HG03064 (cell line): Measurements from ENCODE around the gene ZNF19.
A peak's percentile ranks its signal among the peaks of the same experiment; 100 is the strongest.

Experiments used
- ATAC-seq: cut with Tn5 transposase; IDR thresholded peaks from one replicate; pipeline ENCODE4 v1.9.1; 2021; ENCODE audit warnings: low read depth; ENCODE audit not compliant: unreplicated experiment

ZNF19 gene

DNA sequence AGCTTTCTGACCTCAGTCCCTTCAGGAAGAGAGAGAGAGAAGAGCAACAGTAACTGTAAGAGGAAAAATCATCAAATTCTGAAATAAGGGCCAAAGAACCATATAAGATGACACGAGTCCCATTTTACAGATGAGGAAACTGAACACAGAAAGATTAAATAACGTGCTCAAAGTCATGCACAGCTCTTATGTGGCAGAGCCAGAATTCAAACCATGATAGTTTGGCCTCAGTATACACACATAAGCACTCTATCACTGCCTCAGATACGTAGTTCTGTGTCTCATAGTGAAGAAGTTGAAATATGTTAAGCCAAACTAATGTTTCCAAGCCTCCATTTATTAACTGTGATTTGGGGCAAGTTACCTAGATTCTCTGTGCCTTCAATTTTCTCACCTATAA, 1.9 kb upstream of the ZNF19 start:
- ATAC-seq, result no peak

DNA sequence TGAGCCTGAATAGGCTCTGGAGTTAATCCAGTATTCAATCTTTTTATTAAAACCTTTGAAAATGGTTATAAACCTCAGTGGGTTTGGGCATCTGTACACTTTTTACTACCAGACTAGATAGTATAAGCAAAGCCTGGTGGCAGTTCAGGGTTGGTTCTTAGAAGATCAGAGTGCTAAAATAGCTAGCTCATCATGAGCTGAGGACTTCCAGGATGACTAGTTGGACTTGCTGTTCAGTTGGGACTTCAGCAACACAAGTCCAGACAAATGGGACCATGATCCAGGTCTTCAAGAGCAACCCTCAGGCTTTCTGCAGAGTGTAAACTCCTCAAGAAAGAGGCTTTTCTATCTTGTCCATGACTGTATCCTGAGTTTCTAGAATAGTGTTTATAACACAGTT, 1.2 kb upstream of the ZNF19 start:
- no peak for ATAC-seq

DNA sequence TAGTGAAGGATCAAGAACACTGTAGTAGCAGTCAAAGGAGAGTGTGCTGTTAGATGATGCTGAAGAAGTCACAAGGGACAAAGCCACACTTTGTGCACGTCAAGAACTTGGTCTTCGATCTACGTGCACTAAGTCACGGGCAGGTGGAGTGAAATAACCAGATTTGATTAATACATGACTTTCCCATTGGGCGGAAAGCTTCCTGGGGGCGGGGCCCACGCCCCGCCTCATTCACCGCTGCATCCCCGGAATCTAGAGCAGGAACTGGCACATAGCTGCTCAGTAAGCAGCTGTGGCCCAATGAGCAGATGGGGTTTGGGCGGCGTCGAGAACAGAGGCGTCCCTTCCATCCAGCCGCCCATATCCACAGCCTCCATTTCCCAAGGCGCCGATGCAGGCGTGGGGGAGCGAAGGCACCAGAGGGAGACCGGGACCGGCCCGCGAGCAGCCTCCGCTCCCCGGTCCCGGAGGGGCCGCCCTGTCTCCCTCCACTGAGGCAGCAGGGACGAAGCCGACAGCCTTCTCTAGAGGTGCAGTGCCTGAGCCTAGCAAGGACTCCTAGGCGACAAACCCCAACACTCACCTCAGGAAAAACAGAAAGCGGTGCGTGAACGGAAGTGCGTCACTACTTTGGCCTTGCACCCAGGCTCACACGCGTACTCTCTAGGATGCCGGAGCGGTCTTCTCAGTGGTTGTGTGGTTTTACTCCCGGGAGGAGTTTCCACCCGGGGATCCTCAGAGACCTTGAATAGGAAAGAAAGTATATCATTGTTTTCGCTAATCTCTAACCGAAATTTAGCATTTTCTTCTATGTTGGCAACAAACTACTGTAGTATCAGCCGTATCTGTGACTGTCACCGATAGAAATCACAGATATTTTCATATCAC, 4.9 kb downstream of the ZNF19 start:
- peak; percentile 92 for ATAC-seq

DNA sequence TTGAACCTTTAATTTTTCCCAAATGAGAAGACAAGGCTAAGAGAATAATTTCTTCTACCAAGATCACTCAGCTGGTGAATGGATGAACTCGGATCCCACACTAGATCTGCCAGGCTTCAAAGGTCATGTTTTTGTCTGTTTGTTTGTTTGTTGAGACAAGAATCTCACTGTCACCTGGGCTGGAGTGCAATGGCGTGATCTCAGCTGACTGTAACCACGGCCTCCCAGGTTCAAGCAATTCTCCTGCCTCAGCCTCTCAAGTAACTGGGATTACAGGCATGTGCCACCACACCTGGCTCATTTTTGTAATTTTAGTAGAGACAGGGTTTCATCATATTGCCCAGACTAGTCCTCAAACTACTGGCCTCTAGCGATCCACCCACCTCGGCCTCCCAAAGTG, 6.6 kb downstream of the ZNF19 start:
- ATAC-seq, result no peak

DNA sequence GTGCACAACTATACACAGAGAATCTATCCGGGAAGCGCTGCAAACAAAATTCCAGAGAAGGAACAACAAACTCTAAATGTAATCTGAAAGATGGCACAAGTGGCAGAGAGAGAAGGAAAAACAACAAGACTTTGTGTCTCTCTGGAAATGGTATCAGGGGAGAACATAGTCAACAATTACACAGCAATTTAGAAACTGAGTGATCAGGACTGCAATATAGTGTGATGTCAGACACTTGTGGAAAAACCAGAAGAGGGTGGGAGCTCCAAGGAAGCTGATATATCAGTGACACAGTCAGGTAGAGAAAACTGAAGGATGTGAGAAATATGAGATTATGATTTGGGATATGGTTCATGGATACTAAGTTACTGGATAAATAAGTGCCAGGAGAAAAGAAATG, 8.2 kb downstream of the ZNF19 start:
- no peak for ATAC-seq

DNA sequence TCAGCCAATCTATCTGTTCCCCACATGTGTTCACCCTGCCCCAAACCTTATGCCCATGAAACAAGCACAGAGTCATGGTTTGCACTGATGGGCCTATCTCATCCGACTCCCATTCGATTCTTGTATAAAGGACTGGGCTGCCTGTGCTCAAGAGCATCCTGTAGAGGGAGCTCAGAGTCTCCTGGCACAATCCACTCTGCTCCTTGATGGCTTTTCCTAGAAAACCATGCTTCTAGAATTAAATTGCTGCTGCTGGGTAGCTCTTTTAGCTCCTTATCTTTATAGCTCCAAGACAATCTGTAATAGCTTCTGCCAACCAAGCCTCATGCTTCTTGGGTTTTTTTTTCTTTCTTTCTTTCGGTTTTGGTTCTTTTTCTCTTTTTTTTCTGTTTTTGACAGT, 9.7 kb downstream of the ZNF19 start:
- no peak for ATAC-seq

DNA sequence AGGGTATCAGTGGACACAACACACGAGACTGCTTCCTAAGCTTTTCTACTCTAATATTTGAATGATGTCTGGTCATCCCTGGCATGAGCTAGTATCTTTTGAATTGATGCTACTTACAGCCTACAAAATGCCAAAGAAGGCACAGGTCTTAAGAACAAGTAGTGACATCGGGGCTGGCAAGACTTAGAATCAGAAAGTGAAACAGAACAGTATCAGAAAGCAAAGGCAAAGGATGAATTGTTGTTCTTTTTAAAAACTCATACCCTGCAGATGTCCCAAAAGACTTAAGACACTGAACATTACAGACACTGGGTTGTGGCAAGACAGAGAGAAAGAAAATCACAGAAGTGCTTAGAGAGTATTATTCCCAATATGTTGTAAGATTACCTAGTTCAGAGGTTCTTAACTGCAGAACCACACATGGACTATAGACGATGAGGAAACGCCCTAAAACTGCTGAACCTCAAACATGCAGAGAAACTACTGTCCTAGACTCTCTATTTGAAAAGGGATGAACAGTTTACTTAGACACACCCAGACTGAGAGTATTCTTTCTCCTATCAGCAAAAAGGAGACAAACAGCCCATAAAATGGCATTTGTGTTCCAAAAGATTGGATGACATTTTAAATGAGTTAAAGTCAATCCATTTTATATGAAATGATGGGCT, 12.5 kb downstream of the ZNF19 start:
- no peak for ATAC-seq

DNA sequence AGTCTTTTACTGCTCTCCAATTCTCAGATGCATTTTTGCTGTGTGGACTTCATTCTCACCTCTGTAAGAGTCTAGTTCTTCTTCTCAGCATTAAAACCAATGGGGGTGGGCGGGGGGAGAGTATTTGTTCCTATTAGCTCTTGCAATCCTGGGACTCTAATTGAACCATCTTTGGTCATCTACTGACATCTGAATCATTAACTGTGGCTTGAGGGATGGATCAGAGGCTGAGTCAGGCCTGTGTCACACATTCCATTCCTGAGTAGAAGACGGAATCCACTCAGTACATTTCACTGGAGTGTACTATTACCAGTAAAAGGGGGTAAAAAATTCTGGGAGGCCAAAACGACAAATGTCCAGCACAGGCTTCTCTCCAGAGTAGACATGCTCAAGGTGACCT, 14.3 kb downstream of the ZNF19 start:
- no peak for ATAC-seq

DNA sequence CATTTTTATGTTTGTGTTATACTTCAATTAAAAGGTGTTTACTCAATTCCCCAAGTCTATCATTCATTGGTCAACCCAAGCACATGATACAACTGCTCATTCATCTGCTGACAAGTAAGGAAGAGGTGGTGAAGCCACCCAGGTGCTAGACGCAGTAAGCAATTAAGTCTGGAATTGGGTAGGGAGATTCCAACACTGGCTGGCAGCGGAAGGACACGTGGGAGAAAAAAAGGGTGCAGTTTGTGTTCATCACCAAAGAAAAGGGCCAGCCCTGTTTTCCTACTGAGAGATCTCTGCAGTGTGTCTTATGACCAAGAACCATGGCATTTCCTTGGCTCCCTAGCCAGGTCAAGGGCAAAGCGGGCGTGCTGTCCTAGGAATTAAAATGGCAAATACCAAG, 15.2 kb downstream of the ZNF19 start:
- no peak for ATAC-seq

DNA sequence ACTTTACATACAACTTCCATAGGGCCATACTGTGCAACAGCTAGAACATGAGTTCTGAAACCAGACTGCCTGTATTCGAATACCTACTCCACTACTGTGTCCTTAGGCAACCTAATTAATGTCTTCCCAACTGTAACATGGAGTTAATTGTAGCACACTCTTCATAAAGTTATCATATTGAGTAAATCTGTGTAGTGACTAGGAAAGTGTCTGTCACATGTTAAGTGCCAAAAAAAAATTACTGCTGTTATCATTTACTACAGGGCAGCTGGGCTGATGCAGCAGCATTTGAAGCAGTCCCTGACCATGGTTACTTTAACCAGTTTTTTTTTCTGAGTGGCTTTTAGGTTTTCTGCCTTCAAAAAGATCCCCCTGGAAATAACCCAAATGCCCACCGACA, 16.2 kb downstream of the ZNF19 start:
- ATAC-seq, result no peak

DNA sequence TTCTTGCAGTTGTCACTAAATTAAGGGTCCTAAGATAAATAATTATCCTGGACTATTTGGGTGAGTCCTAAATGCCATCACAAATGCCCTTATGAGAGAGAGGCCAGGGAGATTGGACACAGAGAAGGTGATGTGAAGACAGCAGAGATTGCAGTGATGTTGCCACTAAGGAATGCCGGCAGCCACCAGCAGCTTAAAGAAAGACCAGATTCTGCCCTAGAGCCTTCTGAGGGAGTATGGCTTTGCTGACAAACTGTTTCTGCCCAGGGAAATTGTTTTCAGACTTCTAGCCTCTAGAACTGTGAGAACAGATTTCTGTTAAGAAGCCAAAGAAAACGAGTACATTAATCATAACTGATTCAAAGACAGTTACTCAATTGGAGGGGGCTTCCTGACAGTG, 17.1 kb downstream of the ZNF19 start:
- ATAC-seq, result no peak

DNA sequence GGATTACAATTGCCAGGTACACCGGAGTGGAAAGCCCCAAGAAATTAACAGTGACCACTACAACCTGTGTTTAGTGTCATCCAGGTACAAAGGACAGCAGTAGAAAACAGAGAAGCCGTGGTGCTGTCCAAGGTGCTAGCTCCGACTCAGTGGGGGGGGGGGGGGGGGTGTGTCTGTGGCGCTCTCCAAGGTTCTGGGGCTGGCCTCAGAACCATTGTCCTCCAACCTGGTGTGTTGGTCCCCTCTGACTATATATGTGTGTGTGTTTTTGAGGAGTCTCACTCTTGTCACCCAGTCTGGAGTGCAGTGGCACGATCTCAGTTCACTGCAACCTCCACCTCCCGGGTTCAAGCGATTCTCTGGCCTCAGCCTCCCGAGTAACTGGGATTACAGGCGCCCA, 21.3 kb downstream of the ZNF19 start:
- no peak for ATAC-seq

DNA sequence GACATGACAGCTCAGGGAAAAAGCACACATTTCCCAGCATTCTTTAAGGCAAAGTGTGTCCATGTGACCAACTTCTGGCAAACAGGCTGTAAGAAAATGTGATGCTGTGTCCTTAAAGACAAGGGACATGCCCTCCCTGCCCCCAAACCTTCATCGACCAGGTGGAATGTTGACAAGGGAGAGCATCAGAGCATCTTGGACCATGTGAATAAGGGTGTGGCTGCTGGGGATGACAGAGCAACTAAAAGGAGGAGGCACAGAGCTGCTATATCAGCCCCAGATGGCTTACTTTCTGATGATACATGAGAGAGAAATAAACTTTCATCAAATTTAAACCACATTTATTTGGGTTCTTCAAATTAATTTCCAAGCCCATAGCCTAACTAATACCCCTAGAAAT, 24.9 kb downstream of the ZNF19 start:
- ATAC-seq, result no peak

DNA sequence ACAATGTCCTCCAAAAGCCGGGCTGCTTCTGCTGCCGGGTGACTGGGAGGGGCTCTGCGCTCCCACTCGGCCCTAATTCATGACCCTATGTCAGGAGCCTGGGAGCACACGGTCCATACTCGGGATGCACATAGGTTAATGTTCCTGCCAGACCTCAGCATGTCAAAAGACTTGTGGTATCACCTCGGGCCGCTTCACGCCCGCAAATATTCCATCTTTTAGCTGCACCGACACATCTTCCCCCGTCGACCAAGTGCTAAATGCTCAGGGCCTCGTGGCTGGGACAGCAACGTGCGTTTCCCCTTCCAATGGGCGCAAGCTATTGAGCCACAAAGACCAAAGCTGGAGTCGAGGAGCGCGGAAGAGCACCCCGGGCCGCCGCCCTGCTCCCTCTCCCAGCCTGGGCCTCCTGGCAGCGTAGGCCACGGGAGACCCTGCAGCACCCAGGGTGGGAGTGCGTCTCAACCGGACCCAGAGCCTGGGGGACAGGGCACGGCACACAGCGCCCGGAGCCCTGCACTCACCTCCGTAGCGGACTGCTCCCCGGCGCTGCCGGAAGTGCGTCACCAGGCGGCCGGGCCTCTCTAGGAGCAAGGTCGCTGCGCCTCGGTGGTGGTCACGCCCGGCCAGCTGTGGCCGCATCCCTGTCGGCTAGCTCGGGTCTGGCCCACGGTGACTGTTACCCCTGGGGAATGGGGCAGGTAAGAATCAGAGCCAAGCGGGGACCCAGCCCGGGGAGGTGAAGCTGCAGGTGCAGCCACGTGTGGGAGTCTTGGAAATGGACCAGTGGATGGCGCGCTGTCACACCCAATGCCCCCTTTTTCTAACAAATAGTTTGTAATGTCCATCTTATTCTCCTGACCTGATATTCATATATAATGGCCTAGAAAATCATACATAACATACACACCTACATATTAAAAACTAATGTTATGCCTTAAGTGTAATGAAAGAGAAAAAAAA, 27.2 kb downstream of the ZNF19 start, which contains the start of gene ZNF23:
Gene ZNF23 (minus strand): TSS at position 562 of the 963 bp plus-strand sequence. CDS start 5,451 bp downstream, outside the sequence.
- peak; percentile 95 for ATAC-seq

DNA sequence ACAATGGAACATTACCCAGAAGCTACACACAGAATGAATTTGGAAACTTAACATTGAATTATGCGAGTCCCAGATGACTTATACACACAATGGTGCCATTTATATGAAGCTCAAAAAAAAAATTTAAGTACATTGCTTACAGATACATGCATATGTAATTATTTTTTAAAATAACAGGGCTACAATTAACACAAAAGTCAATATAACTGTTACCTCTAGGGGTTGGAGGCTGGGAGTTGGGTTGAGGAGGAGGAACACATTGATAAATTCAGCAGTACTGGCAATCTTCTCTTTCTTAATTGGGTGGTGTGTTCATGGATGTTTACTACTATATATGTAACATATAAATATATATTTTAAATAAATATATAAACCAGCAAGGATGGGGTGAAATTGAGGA, 28.2 kb downstream of the ZNF19 start:
- ATAC-seq, result no peak

DNA sequence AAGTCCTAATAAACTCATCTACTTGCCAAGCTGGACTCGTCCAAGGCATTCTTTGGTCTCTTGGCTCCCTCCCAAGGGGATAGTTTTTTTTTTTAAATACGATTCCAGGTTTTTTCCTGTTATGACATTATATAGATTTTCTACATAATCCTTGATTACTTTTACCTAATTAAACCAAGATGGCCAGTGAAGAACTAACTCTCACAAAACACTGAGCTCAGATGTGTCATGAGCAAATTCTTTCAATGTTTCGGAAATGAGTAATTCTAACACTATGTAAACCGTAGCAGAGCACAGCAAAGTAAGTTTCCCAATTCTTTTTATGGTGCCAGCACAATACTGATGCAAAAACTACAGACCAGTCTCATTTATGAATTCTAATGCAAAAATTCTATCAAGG, 28.9 kb downstream of the ZNF19 start:
- ATAC-seq, result no peak

DNA sequence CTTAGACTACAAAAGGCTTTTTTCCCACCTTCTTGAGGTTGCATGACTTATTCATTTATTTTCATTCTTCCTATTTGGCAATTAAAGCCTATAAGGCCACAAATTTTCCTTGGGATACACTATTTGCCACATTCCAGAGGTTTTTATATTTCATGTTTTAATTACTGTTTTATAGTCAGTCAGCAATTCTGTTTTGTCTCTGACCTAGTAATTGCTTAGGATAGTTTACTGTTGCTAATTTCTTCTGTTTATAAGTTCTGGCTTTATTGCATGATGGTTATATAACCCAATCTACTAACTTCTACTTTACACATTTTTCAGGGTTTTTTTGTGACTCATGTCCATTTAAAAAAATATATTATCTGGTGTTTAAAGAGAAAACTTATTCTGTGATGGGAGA, 29.6 kb downstream of the ZNF19 start:
- no peak for ATAC-seq

DNA sequence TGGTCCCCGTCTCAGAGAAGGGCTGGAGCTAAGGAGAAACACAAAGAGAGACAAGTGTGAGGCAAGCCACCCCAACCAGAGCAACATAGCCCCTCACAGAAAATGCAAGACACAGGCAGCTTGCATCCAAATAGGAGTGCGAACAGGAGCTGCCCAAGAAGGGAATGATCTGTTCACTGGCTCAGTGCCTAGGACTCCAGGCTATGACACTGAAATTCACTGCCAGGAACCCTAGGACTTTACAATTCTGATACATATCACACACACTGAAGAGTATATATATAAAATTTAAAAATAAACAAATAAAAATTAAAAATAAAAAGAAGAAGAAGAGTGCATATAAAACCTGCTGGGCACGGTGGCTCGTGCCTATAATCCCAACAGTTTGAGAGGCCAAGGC, 32.3 kb downstream of the ZNF19 start:
- no peak for ATAC-seq

DNA sequence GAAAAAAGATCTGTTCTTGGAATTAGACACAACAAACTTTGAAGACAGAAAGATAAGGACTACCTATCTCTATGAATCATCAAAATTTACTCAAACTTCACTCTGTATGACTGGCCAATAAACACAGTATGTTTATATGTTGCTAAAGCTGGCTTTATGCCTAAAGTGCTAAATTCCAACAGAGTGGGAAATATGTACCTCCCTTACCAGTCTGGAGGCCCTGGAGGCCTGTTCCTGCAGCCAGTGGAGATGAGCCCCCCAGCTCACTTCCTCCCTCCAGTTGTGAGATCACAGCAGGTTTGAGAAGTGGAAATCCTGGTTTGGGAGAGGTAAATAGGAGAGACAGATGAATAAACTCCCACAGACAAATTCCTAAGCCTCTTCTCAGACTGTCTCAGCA, 36.1 kb downstream of the ZNF19 start:
- no peak for ATAC-seq

DNA sequence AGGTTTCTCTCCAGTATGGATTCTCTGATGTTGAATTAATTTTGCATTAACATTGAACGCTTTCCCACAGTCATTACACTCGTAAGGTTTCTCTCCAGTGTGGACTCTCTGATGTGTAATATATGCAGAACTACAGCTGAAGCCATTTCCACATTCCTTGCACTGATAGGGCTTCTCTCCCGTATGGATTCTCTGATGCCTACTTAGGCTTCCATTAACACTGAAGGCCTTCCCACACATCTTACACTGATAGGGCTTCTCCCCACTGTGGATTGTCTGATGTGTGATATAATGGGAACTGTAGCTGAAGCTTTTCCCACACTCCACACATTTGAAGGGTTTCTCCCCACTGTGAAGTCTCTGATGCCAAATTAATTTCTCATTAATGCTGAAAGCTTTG, 40.1 kb downstream of the ZNF19 start:
- ATAC-seq, result no peak

DNA sequence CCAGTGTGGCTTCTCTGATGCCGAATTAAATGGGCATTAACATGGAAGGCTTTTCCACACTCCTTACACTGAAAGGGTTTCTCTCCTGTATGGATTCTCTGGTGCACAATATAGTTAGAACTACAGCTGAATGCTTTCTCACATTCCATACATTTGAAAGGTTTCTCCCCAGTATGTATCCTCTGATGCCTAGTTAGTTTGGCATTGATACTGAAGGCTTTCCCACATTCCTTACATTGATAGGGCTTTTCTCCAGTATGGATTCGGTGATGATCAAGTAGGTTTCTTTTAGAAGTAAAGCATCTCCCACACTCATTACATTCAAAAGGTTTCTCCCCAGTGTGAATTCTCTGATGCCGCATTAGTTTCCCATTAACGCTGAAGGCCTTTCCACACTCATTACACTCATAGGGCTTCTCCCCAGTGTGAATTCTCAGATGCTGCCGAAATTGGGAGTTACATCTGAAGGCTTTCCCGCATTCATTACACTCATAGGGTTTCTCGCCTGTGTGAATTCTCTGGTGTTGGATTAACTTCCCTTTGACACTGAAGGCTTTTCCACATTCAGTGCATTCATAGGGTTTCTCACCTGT, 40.8 kb downstream of the ZNF19 start:
- ATAC-seq, result no peak
